K562 (cell line): Measurements from ENCODE around the gene C15orf61. TPM values are rescaled to one million over a fixed set of nuclear protein-coding genes. Genes with fewer than 3 reads are reported as not detected.

Source experiments
- ATAC-seq: fragments of 200-7000 bp; cut with Tn5 transposase; 3 replicates; pipeline ENCODE4 v1.9.1; 2020; ENCODE audit warnings: moderate library complexity
- BruUV-seq: library from RNA; stranded (reverse); fragments of 400-500 nt; replicated peaks from 2 replicates; lab custom pipeline; 2021; lab: Mats Ljungman, UMichigan
- CTCF ChIA-PET: fragments of 300-600 bp; formaldehyde crosslinking; extraction: SDS; loops from one replicate; lab custom pipeline; 2021; ENCODE audit warnings: low intra/inter-chr PET ratio; lab: Yijun Ruan, JAX
- POLR2A ChIA-PET: fragments of 300-600, 350-650 bp; sonication (Branson Sonifier 250); formaldehyde crosslinking; extraction: SDS; loops from one replicate; lab custom pipeline; 2021; ENCODE audit warnings: antibody characterized with exemption, inconsistent platforms; lab: Yijun Ruan, JAX
- DNase-seq, 4 experiments: peaks; one replicate each; pipeline versions ENCODE4 v3.0.0 to v3.0.0-alpha.2; 2011 to 2018; ENCODE audit warnings: low spot score in 3 of 4, mixed read lengths in 3 of 4; ENCODE audit errors: extremely low read depth in 1 of 4
- FAIRE-seq: peaks from 2 replicates; lab custom pipeline; 2011; peaks lifted over from hg19 to GRCh38; lab: Jason Lieb, UNC
- H2AFZ ChIP-seq: 2 replicates; pipeline ENCODE4 v1.6.0; 2011; ENCODE audit warnings: low read depth, low read length, control low read depth, inconsistent platforms
- H3K27ac ChIP-seq: fragments of 200-600 bp; 3 replicates; pipeline ENCODE4 v1.8.0; 2011; ENCODE audit warnings: low read depth, mild to moderate bottlenecking, control low read depth, inconsistent platforms, low read length, moderate library complexity, mixed read lengths; ENCODE audit errors: extremely low read depth
- H3K27me3 ChIP-seq, 2 experiments: fragments of 300-600 bp in 1 of 2; 2 replicates in 1 of 2; 3 replicates in 1 of 2; pipeline versions ENCODE4 v1.6.0 to v1.8.0; 2011; ENCODE audit warnings: inconsistent platforms in 2 of 2, low read length in 2 of 2, mild to moderate bottlenecking in 1 of 2, mixed read lengths in 1 of 2, moderate library complexity in 1 of 2; ENCODE audit not compliant: control insufficient read depth in 2 of 2, insufficient read depth in 2 of 2
- H3K36me3 ChIP-seq: fragments of 300-600 bp; 3 replicates; pipeline ENCODE4 v1.8.0; 2011; ENCODE audit warnings: mild to moderate bottlenecking, low read length, inconsistent platforms; ENCODE audit not compliant: control insufficient read depth, insufficient read depth
- H3K4me1 ChIP-seq, 2 experiments: fragments of 200-600 bp in 1 of 2; replicated peaks in 1 of 2; 2 replicates in 1 of 2; 3 replicates in 1 of 2; pipeline versions ENCODE4 v1.5.1 to v1.8.0; 2011; ENCODE audit warnings: inconsistent platforms in 2 of 2, low read length in 2 of 2, mild to moderate bottlenecking in 1 of 2, mixed read lengths in 1 of 2, moderate library complexity in 1 of 2; ENCODE audit not compliant: control insufficient read depth in 2 of 2, insufficient read depth in 2 of 2
- H3K4me2 ChIP-seq: 2 replicates; pipeline ENCODE4 v1.6.1; 2011; ENCODE audit warnings: low read length, control low read depth, inconsistent platforms, mixed read lengths; ENCODE audit not compliant: insufficient read depth
- H3K4me3 ChIP-seq: fragments of 200-600 bp; sonication (generic), shearing (Covaris generic); 2 replicates; pipeline ENCODE4 v1.5.1; 2016; ENCODE audit warnings: control low read depth, inconsistent platforms
- H3K79me2 ChIP-seq: fragments of 200-600 bp; 3 replicates; pipeline ENCODE4 v1.8.0; 2011; ENCODE audit warnings: low read length, inconsistent platforms; ENCODE audit not compliant: control insufficient read depth, insufficient read depth
- H3K9ac ChIP-seq, 2 experiments: 2 replicates each; pipeline versions ENCODE4 v1.6.0 to v1.6.1; 2011; ENCODE audit warnings: low read depth in 2 of 2, low read length in 2 of 2, control low read depth in 1 of 2, inconsistent platforms in 1 of 2, mild to moderate bottlenecking in 1 of 2, mixed read lengths in 1 of 2; ENCODE audit not compliant: insufficient read depth in 1 of 2
- H3K9me1 ChIP-seq: one replicate; pipeline ENCODE4 v1.6.0; 2011; ENCODE audit warnings: inconsistent platforms, mild to moderate bottlenecking, low read length, moderate library complexity; ENCODE audit not compliant: control insufficient read depth, insufficient read depth
- H3K9me3 ChIP-seq: replicated peaks from 2 replicates; pipeline ENCODE4 v1.5.1; 2011; ENCODE audit warnings: low read depth, low read length, inconsistent platforms; ENCODE audit not compliant: control insufficient read depth, insufficient read depth
- H4K20me1 ChIP-seq: replicated peaks from 2 replicates; pipeline ENCODE4 v1.6.1; 2011; ENCODE audit warnings: low read length, inconsistent platforms, mixed read lengths; ENCODE audit not compliant: control insufficient read depth, insufficient read depth
- CBFA2T3 ChIP-seq: fragments of 450-650 bp; IDR thresholded peaks from 2 replicates; pipeline ENCODE4 v1.6.1; 2017
- CEBPG ChIP-seq, 3 experiments: fragments of 200-800 bp in 1 of 3; sonication (Bioruptor generic) in 1 of 3; sonication (generic) in 1 of 3; formaldehyde crosslinking in 1 of 3; IDR thresholded peaks in 2 of 3; conservative IDR thresholded peaks in 1 of 3; 2 replicates each; pipeline versions ENCODE4 v1.6.1 to v1.8.0; 2016 to 2022; ENCODE audit warnings: missing compliant biosample characterization in 2 of 3, missing genetic modification characterization in 2 of 3, mild to moderate bottlenecking in 1 of 3, missing genetic modification reagents in 1 of 3
- FOXM1 ChIP-seq, 2 experiments: fragments of 450-650 bp in 1 of 2; sonication (generic) in 1 of 2; formaldehyde crosslinking in 1 of 2; IDR thresholded peaks; 2 replicates each; pipeline versions ENCODE4 v1.6.1 to v1.9.0; 2017 to 2022; ENCODE audit warnings: low read depth in 2 of 2, mild to moderate bottlenecking in 2 of 2, missing genetic modification reagents in 1 of 2, moderate library complexity in 1 of 2
- HDAC8 ChIP-seq: fragments of 450-650 bp; IDR thresholded peaks from 2 replicates; pipeline ENCODE4 v1.6.1; 2016; ENCODE audit warnings: mild to moderate bottlenecking, missing genetic modification characterization, moderate library complexity, missing compliant biosample characterization
- HEY1 ChIP-seq: fragments of 250-450 bp; sonication (Bioruptor Pico); IDR thresholded peaks from 2 replicates; pipeline ENCODE4 v1.5.0; 2020; ENCODE audit warnings: mild to moderate bottlenecking, moderate library complexity, borderline replicate concordance
- LARP7 ChIP-seq: fragments of 450-650 bp; IDR thresholded peaks from 2 replicates; pipeline ENCODE4 v1.6.1; 2016
- NCOA1 ChIP-seq: fragments of 450-650 bp; IDR thresholded peaks from 2 replicates; pipeline ENCODE4 v1.6.1; 2016; ENCODE audit warnings: low read depth
- WGBS: fragments of 100-300 bp; shearing (Covaris generic); methylation state at CpG from one replicate; pipeline ENCODE4 v1.1.6; 2016; ENCODE audit warnings: low coverage, mixed read lengths; ENCODE audit not compliant: insufficient coverage; ENCODE audit errors: missing lambda C conversion rate; 5-methylcytosine and 5-hydroxymethylcytosine counted together
- in situ Hi-C: fragments of 300-500 bp; cut with MboI; formaldehyde crosslinking; loops from 4 replicates; pipeline ENCODE4 v1.15.0; 2018; ENCODE audit warnings: inconsistent platforms, mixed read lengths
- intact Hi-C: fragments of 100-400 bp; cut with micrococcal nuclease; formaldehyde crosslinking; loops from 2 replicates; pipeline ENCODE4 v1.14.2; 2022
- polyA plus RNA-seq, 8 experiments: library from polyadenylated mRNA; depleted of rRNA in 4 of 8; stranded (reverse) in 5 of 8; unstranded in 3 of 8; fragments of >200 nt; fragmentation: Nextera tagmentation in 2 of 8; fragmentation: Illumina TruSeq in 1 of 8; extraction: Ambion mirVana in 2 of 8; extraction: Trizol in 1 of 8; gene quantifications; 2 replicates each; pipeline versions ENCODE4 v1.2.1 to v1.2.3, GENCODE V29; 2011 to 2014; ENCODE audit warnings: inconsistent platforms in 1 of 8, missing spikeins in 1 of 8
- total RNA-seq, 7 experiments: library from RNA; depleted of rRNA in 6 of 7; stranded (reverse); fragments of >200 nt in 6 of 7; fragmentation: Illumina TruSeq in 2 of 7; extraction: Trizol in 2 of 7; gene quantifications; 2 replicates each; pipeline versions ENCODE4 v1.2.1 to v1.2.3, GENCODE V29; 2011 to 2021; ENCODE audit warnings: low replicate concordance in 1 of 7
- TF ChIP-seq, protein P1 (sequence below): fragments of 450-650 bp; IDR thresholded peaks from 2 replicates; pipeline ENCODE4 v1.6.1; 2016; ENCODE audit warnings: low read depth, mild to moderate bottlenecking, moderate library complexity
- TF ChIP-seq, protein P2 (sequence below), 2 experiments: fragments of 450-650 bp; IDR thresholded peaks; 2 replicates each; pipeline ENCODE4 v1.6.1; 2016
- TF ChIP-seq, protein P3 (sequence below), 2 experiments: fragments of 450-650 bp; IDR thresholded peaks; 2 replicates each; pipeline ENCODE4 v1.6.1; 2016; ENCODE audit warnings: mild to moderate bottlenecking in 2 of 2, borderline replicate concordance in 1 of 2, low read depth in 1 of 2, moderate library complexity in 1 of 2

C15orf61 gene
- total and polyA plus RNA-seq, 9 of the 15 experiments (the other 6 are each of a cell fraction or from before 2014, with no cell fraction given) = 1.6 to 10.5 (median 4.3) TPM

DNA sequence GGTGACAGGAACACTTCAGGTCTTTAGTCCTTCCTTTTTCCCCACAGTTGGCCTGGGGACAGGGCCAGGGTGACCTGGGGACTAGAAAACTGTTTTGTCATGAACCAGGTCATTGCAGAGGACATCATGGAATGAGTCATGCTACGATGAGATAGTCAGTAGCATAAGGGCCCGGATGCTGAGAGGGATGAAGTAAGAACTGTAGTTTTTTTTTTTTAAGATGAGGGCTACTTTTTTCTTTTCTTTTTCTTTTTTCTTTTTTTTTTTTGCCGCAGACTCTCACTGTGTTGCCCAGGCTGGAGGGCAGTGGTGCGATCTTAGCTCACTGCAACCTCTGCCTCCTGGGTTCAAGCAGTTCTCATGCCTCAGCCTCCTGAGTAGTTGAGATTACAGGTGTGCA lies 29.6 kb downstream of the C15orf61 start:
- H3K9me3 ChIP-seq = no peaks in the 10 kb centered on the region
- H2AFZ ChIP-seq = no peak overlapping the region
- no peaks in the 10 kb centered on the region for H3K27me3 ChIP-seq
- H3K4me1 ChIP-seq = peaks cover 7 to 27% of the 10 kb centered on the region in 2 experiments; a peak in 4 of 5 replicates
- DNase-seq (peak; percentile 72 to 86 (median 76)), ATAC-seq (peak; percentile 95), FAIRE-seq (peak; percentile 87)
- no peaks in the 10 kb centered on the region for H4K20me1 ChIP-seq
- H3K9ac ChIP-seq = peak overlapping the region in 1 of 2 experiments; percentile 37; a peak in 2 of 4 replicates
- intact Hi-C loops = no loop called here
- H3K79me2 ChIP-seq = no peaks in the 10 kb centered on the region
- no TSS peak for BruUV-seq
- H3K9me1 ChIP-seq = no peaks in the 10 kb centered on the region
- in situ Hi-C loops = no loop called here
- H3K36me3 ChIP-seq = peaks cover 41% of the 10 kb centered on the region
- CTCF ChIA-PET = interaction anchor here (0.6 kb wide), 1 partner anchor 29 kb away, joined by 4 read pairs; no protein-coding TSS in a partner anchor
- H3K4me3 ChIP-seq = no peak overlapping the region
- WGBS = 0% methylated on average over 1 of the region's 4 CpGs
- peak overlapping the region; percentile 72 for H3K27ac ChIP-seq
- POLR2A ChIA-PET = interaction anchor here (3.5 kb wide), 1 partner anchor 10 kb away, joined by 13 read pairs; no protein-coding TSS in a partner anchor
- peak overlapping the region; percentile 34; the same call in 1 of the 2 replicates for H3K4me2 ChIP-seq
- TF ChIP-seq CBFA2T3 = no peak
- TF ChIP-seq NCOA1 = peak; percentile 78
- TF ChIP-seq HEY1 = no peak
- TF ChIP-seq HDAC8 = 0 out of 2 replicates have a peak, but pooled peaks have one; percentile 35
- TF ChIP-seq, protein P1, sequence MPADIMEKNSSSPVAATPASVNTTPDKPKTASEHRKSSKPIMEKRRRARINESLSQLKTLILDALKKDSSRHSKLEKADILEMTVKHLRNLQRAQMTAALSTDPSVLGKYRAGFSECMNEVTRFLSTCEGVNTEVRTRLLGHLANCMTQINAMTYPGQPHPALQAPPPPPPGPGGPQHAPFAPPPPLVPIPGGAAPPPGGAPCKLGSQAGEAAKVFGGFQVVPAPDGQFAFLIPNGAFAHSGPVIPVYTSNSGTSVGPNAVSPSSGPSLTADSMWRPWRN = no peak
- no peak for TF ChIP-seq FOXM1 (IDR thresholded peaks at IDR 0.05; ENCODE audit: low read depth)
- TF ChIP-seq FOXM1 (CRISPR knock-in tag; IDR thresholded peaks at IDR 0.05; ENCODE audit: low read depth) = no peak
- TF ChIP-seq, protein P2, sequence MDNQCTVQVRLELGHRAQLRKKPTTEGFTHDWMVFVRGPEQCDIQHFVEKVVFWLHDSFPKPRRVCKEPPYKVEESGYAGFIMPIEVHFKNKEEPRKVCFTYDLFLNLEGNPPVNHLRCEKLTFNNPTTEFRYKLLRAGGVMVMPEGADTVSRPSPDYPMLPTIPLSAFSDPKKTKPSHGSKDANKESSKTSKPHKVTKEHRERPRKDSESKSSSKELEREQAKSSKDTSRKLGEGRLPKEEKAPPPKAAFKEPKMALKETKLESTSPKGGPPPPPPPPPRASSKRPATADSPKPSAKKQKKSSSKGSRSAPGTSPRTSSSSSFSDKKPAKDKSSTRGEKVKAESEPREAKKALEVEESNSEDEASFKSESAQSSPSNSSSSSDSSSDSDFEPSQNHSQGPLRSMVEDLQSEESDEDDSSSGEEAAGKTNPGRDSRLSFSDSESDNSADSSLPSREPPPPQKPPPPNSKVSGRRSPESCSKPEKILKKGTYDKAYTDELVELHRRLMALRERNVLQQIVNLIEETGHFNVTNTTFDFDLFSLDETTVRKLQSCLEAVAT (IDR thresholded peaks at IDR 0.05) = no peak
- TF ChIP-seq, protein P3, sequence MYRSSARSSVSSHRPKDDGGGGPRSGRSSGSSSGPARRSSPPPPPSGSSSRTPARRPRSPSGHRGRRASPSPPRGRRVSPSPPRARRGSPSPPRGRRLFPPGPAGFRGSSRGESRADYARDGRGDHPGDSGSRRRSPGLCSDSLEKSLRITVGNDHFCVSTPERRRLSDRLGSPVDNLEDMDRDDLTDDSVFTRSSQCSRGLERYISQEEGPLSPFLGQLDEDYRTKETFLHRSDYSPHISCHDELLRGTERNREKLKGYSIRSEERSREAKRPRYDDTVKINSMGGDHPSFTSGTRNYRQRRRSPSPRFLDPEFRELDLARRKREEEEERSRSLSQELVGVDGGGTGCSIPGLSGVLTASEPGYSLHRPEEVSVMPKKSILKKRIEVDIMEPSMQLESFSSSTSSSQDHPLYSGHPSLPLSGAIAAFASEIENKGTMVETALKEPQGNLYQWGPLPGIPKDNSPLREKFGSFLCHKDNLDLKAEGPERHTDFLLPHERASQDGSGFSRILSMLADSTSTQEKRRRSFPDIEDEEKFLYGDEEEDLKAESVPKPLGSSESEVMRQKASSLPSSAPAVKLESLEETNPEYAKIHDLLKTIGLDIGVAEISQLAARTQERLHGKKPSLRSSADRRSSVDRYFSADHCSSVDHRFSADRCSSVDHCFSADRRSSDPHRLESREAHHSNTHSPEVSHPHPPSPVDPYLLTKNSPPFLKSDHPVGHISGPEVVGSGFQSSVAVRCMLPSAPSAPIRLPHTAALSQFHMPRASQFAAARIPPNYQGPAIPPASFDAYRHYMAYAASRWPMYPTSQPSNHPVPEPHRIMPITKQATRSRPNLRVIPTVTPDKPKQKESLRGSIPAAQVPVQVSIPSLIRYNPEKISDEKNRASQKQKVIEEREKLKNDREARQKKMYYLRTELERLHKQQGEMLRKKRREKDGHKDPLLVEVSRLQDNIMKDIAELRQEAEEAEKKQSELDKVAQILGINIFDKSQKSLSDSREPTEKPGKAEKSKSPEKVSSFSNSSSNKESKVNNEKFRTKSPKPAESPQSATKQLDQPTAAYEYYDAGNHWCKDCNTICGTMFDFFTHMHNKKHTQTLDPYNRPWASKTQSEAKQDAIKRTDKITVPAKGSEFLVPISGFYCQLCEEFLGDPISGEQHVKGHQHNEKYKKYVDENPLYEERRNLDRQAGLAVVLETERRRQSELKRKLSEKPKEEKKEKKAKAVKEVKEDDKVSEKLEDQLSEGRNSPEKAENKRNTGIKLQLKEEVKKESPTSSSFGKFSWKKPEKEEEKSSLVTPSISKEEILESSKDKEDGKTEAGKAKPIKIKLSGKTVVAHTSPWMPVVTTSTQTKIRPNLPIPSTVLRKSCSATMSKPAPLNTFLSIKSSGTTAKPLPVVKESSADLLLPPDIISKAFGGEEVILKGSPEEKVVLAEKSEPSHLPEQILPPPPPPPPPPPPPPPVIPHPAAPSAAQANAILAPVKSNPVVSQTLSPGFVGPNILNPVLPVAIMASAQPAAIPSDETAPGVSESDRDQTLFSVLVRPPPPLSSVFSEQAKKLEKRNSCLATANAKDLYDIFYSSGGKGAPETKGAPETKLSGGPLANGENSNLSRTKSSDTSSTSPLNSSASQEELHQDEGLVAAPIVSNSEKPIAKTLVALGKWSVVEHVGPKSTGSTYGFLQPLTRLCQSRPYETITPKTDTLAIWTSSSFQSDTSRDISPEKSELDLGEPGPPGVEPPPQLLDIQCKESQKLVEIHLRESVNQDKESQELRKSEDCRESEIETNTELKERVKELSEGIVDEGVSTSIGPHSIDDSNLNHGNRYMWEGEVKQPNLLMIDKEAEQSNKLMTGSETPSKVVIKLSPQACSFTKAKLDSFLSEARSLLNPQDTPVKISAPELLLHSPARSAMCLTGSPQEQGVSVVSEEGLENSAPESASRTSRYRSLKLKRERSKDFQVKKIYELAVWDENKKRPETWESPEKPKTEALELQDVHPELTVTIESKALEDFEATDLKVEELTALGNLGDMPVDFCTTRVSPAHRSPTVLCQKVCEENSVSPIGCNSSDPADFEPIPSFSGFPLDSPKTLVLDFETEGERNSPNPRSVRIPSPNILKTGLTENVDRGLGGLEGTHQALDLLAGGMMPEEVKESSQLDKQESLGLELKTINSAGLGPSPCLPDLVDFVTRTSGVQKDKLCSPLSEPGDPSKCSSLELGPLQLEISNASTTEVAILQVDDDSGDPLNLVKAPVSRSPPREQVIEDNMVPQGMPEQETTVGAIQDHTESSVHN (IDR thresholded peaks at IDR 0.05; ENCODE audit: borderline replicate concordance in 1 of 2, low read depth in 1 of 2) = peak in 1 of 2 experiments; percentile 53; a peak in 1 of 4 replicates
- no peak for TF ChIP-seq LARP7
- no peak for TF ChIP-seq CEBPG (CRISPR knock-in tag; IDR thresholded peaks at IDR 0.05)
- peak; percentile 34 to 39; a peak in 2 of 4 replicates for TF ChIP-seq CEBPG (tag; conservative IDR thresholded peaks at IDR 0.05 in 1 of 2, IDR thresholded peaks at IDR 0.05 in 1 of 2)
